GM19193 (cell line): Measurements from ENCODE around the gene ARHGAP28.

ENCODE experiments used
- POLR2A ChIP-seq: IDR thresholded peaks from 4 replicates; pipeline ENCODE4 v1.6.1; 2011; ENCODE audit not compliant: insufficient read depth, insufficient read length; ENCODE audit errors: extremely low read depth

ARHGAP28 gene

GRCh38 chr18:6724331-6724730, 5.2 kb upstream of the ARHGAP28 start:
- TF ChIP-seq POLR2A = no peak

GRCh38 chr18:6728331-6728730, 1.2 kb upstream of the ARHGAP28 start:
- TF ChIP-seq POLR2A = no peak

GRCh38 chr18:6728809-6729246, 688 bp upstream of the ARHGAP28 start:
- no peak for TF ChIP-seq POLR2A

- no peak for TF ChIP-seq POLR2A
Observed at GRCh38 chr18:6730416-6731221, 1.1 kb downstream of the ARHGAP28 start.

GRCh38 chr18:6731222-6731596, 1.7 kb downstream of the ARHGAP28 start:
- TF ChIP-seq POLR2A = no peak

- TF ChIP-seq POLR2A = no peak
Observed at GRCh38 chr18:6732952-6733351, 3.4 kb downstream of the ARHGAP28 start.

- TF ChIP-seq POLR2A = no peak
Observed at GRCh38 chr18:6733758-6734157, 4.2 kb downstream of the ARHGAP28 start.

- no peak for TF ChIP-seq POLR2A
Observed at GRCh38 chr18:6734726-6735430, 5.4 kb downstream of the ARHGAP28 start.

GRCh38 chr18:6737833-6738232, 8.3 kb downstream of the ARHGAP28 start:
- TF ChIP-seq POLR2A = no peak

- no peak for TF ChIP-seq POLR2A
Observed at GRCh38 chr18:6738622-6739021, 9.1 kb downstream of the ARHGAP28 start.

- TF ChIP-seq POLR2A = no peak
Observed at GRCh38 chr18:6741232-6741663, 11.7 kb downstream of the ARHGAP28 start.

- TF ChIP-seq POLR2A = no peak
Observed at GRCh38 chr18:6741786-6742185, 12.3 kb downstream of the ARHGAP28 start.

GRCh38 chr18:6743999-6744398, 14.5 kb downstream of the ARHGAP28 start:
- TF ChIP-seq POLR2A = no peak

GRCh38 chr18:6744816-6745455, 15.4 kb downstream of the ARHGAP28 start:
- TF ChIP-seq POLR2A = no peak

- no peak for TF ChIP-seq POLR2A
Observed at GRCh38 chr18:6745504-6746031, 16.1 kb downstream of the ARHGAP28 start.

- TF ChIP-seq POLR2A = no peak
Observed at GRCh38 chr18:6746386-6746960, 17.0 kb downstream of the ARHGAP28 start.

- TF ChIP-seq POLR2A = no peak
Observed at GRCh38 chr18:6747646-6748045, 18.1 kb downstream of the ARHGAP28 start.
